NOMO-1 (cell line): ENCODE measurements around the gene SUSD3.
"Not testable (repeated sequence)": the region's sequence is repeated elsewhere in the genome, so short reads cannot be mapped to it uniquely, and the experiment has no call there.

Experiments used
- DNase-seq, 2 experiments: peaks; one replicate each; lab custom pipeline; 2025; ENCODE audit not compliant: unreplicated experiment in 2 of 2; lab: John Stamatoyannopoulos, UW

The SUSD3 gene

GRCh38 chr9:93108291-93109041 is 50.0 kb downstream of the SUSD3 start:
- no peak for DNase-seq

- no peak for DNase-seq
These were observed 51.9 kb downstream of the SUSD3 start for GRCh38 chr9:93110311-93110855.

- no peak for DNase-seq
These were observed 52.5 kb downstream of the SUSD3 start for GRCh38 chr9:93111001-93111370.

GRCh38 chr9:93111371-93112115 is 53.0 kb downstream of the SUSD3 start:
- DNase-seq: peak; percentile 65 to 71

GRCh38 chr9:93112116-93112863 is 53.8 kb downstream of the SUSD3 start:
- no peak for DNase-seq

- no peak for DNase-seq
These were observed 54.4 kb downstream of the SUSD3 start for GRCh38 chr9:93112864-93113389.

- DNase-seq: no peak
These were observed 55.9 kb downstream of the SUSD3 start for GRCh38 chr9:93114169-93114983.

GRCh38 chr9:93114984-93115335 is 56.5 kb downstream of the SUSD3 start:
- no peak for DNase-seq

GRCh38 chr9:93115486-93116071 is 57.1 kb downstream of the SUSD3 start:
- DNase-seq: peak in 1 of 2 experiments; percentile 71

GRCh38 chr9:93116072-93116961 is 57.8 kb downstream of the SUSD3 start:
- peak; percentile 71 to 80 for DNase-seq

- not testable (repeated sequence) for DNase-seq
These were observed 59.0 kb downstream of the SUSD3 start for GRCh38 chr9:93117521-93117920.

GRCh38 chr9:93117924-93118862 is 59.7 kb downstream of the SUSD3 start:
- no peak for DNase-seq

GRCh38 chr9:93118863-93119702 is 60.6 kb downstream of the SUSD3 start:
- no peak for DNase-seq

GRCh38 chr9:93119703-93119952 is 61.1 kb downstream of the SUSD3 start:
- no peak for DNase-seq

- DNase-seq: peak; percentile 95 to 97
These were observed 61.7 kb downstream of the SUSD3 start for GRCh38 chr9:93119953-93120845.

- DNase-seq: no peak
These were observed 62.4 kb downstream of the SUSD3 start for GRCh38 chr9:93120846-93121315.
